ENCODE data around the gene C22orf15. TPM values are rescaled to one million over a fixed set of nuclear protein-coding genes. Genes with fewer than 3 reads are reported as not detected.

The C22orf15 gene
- total and polyA plus RNA-seq, 4 donors = 3.0 to 18.7 (median 10.4) TPM

DNA sequence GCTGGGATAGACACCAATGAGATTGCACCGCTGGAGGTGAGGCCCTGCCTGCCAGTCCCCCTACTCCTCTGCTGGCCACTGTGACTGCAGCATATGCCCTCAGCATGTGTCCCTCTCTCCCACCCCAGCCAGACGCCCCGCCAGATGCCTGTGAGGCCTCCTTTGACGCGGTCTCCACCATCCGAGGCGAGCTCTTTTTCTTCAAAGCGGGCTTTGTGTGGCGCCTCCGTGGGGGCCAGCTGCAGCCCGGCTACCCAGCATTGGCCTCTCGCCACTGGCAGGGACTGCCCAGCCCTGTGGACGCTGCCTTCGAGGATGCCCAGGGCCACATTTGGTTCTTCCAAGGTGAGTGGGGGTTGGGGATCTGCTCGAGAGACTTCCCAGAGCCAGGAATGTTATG, 18.3 kb downstream of the C22orf15 start:
- no peaks in the 10 kb centered on the region for H3K36me3 ChIP-seq (ENCODE audit: control insufficient read depth in 4 of 4, insufficient read depth in 4 of 4, low read length in 4 of 4)
- no peak overlapping the region for H3K27ac ChIP-seq (ENCODE audit: low read depth in 1 of 2, low read length in 1 of 2)
- peaks cover 0 to under 1% (median 0%) of the 10 kb centered on the region in 5 donors for H3K4me1 ChIP-seq (ENCODE audit: control insufficient read depth in 5 of 5, insufficient read depth in 5 of 5, low read length in 5 of 5)
- H3K9ac ChIP-seq (ENCODE audit: insufficient read depth in 1 of 2, low read length in 2 of 2) = no peak overlapping the region
- ATAC-seq (ENCODE audit: insufficient read depth, low FRiP score) (no peak), DNase-seq (no peak)
- WGBS, 2 donors = 89 to 94% methylated on average over 15 of the region's 15 CpGs
- TF ChIP-seq CTCF (IDR thresholded peaks at IDR 0.05; ENCODE audit: control extremely low read depth, extremely low read depth) = no peak
- H3K4me3 ChIP-seq = no peak overlapping the region
- H3K9me3 ChIP-seq (ENCODE audit: control insufficient read depth in 4 of 4, insufficient read depth in 3 of 4, low read length in 3 of 4) = no peaks in the 10 kb centered on the region
- H3K27me3 ChIP-seq (ENCODE audit: control insufficient read depth in 3 of 3, insufficient read depth in 3 of 3, low read length in 2 of 3) = no peaks in the 10 kb centered on the region

DNA sequence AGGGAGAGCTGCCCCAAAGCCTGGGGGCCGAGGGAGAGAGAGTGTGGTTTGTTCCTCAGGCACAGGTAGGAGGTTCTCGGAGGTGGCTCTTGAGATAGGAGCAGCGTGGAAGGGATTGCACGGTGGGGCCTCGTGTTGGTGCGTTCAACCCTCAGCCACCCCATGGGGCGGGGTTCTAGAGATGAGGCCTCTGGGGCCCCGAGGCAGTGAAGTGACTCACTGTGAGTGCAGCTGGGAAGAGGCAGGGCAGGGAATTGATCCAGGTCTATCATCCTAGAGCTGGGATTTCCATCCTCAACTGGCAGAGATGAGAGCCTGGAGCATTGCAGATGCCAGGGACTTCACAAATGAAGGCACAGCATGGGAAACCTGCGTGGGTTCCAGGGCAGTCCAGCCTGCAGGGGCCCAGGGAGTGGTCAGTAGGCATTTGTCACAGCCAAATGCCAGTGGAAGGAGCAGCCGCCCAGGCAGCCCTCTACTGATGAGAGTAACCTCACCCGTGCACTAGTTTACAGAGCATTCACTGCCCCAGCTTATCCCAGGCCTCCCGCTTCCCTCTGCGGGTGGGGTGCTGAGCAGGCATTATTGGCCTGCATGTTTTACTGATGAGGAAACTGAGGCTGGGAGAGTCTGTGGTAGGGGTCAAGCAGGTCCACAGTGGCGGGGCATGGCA, 18.9 kb downstream of the C22orf15 start:
- DNase-seq (no peak), ATAC-seq (ENCODE audit: insufficient read depth, low FRiP score) (no peak)
- no peaks in the 10 kb centered on the region for H3K36me3 ChIP-seq (ENCODE audit: control insufficient read depth in 4 of 4, insufficient read depth in 4 of 4, low read length in 4 of 4)
- TF ChIP-seq CTCF (IDR thresholded peaks at IDR 0.05; ENCODE audit: control extremely low read depth, extremely low read depth) = no peak
- 82 to 90% methylated on average over 14 of the region's 14 CpGs for WGBS, 2 donors
- H3K9me3 ChIP-seq (ENCODE audit: control insufficient read depth in 4 of 4, insufficient read depth in 3 of 4, low read length in 3 of 4) = no peaks in the 10 kb centered on the region
- no peak overlapping the region for H3K27ac ChIP-seq (ENCODE audit: low read depth in 1 of 2, low read length in 1 of 2)
- H3K27me3 ChIP-seq (ENCODE audit: control insufficient read depth in 3 of 3, insufficient read depth in 3 of 3, low read length in 2 of 3) = no peaks in the 10 kb centered on the region
- H3K9ac ChIP-seq (ENCODE audit: insufficient read depth in 1 of 2, low read length in 2 of 2) = no peak overlapping the region
- no peak overlapping the region for H3K4me3 ChIP-seq
- peaks cover 0 to 6% (median 5%) of the 10 kb centered on the region in 5 donors for H3K4me1 ChIP-seq (ENCODE audit: control insufficient read depth in 5 of 5, insufficient read depth in 5 of 5, low read length in 5 of 5)

DNA sequence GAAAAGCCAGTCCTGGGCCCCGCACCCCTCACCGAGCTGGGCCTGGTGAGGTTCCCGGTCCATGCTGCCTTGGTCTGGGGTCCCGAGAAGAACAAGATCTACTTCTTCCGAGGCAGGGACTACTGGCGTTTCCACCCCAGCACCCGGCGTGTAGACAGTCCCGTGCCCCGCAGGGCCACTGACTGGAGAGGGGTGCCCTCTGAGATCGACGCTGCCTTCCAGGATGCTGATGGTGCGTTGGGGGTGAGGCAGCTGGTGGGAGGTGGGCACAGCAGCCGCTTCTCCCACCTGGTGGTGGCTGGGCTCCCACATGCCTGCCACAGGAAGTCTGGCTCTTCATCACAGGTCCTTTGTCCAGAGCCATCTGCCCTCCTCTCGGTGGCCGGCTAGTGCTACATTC, 19.5 kb downstream of the C22orf15 start:
- no peaks in the 10 kb centered on the region for H3K27me3 ChIP-seq (ENCODE audit: control insufficient read depth in 3 of 3, insufficient read depth in 3 of 3, low read length in 2 of 3)
- H3K9me3 ChIP-seq (ENCODE audit: control insufficient read depth in 4 of 4, insufficient read depth in 3 of 4, low read length in 3 of 4) = no peaks in the 10 kb centered on the region
- H3K4me1 ChIP-seq (ENCODE audit: control insufficient read depth in 5 of 5, insufficient read depth in 5 of 5, low read length in 5 of 5) = peaks cover 0 to 7% (median 5%) of the 10 kb centered on the region in 5 donors
- no peak overlapping the region for H3K27ac ChIP-seq (ENCODE audit: low read depth in 1 of 2, low read length in 1 of 2)
- TF ChIP-seq CTCF (IDR thresholded peaks at IDR 0.05; ENCODE audit: control extremely low read depth, extremely low read depth) = no peak
- H3K9ac ChIP-seq (ENCODE audit: insufficient read depth in 1 of 2, low read length in 2 of 2) = no peak overlapping the region
- H3K36me3 ChIP-seq (ENCODE audit: control insufficient read depth in 4 of 4, insufficient read depth in 4 of 4, low read length in 4 of 4) = no peaks in the 10 kb centered on the region
- no peak overlapping the region for H3K4me3 ChIP-seq
- WGBS, 2 donors = 93 to 95% methylated on average over 15 to 16 of the region's 16 CpGs
- no peak for DNase-seq
- no peak for ATAC-seq (ENCODE audit: insufficient read depth, low FRiP score)

DNA sequence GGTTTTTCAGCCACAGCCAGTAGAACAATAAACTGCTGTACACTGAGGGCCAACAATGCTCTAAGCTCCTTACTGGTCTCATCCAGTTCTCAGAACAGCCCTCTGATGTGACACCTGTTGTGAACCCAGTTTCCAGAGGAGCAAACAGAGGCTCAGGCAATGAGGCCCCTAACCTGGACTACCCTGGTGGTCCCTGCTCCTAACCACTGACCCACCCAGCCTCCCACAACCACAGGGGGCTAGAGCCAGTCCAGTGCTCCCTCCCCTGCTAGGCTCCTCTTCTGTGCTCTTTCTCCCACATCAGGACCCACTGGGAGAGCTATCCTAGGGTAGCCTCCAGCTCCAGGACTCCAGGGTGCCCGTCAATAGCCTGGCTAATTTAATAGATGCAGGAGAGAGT, 19.9 kb downstream of the C22orf15 start:
- ATAC-seq (ENCODE audit: insufficient read depth, low FRiP score) (no peak), DNase-seq (no peak)
- H3K4me1 ChIP-seq (ENCODE audit: control insufficient read depth in 5 of 5, insufficient read depth in 5 of 5, low read length in 5 of 5) = peaks cover 0 to 7% (median 5%) of the 10 kb centered on the region in 5 donors
- H3K9me3 ChIP-seq (ENCODE audit: control insufficient read depth in 4 of 4, insufficient read depth in 3 of 4, low read length in 3 of 4) = no peaks in the 10 kb centered on the region
- 88 to 89% methylated on average over 1 of the region's 1 CpG for WGBS, 2 donors
- H3K27me3 ChIP-seq (ENCODE audit: control insufficient read depth in 3 of 3, insufficient read depth in 3 of 3, low read length in 2 of 3) = no peaks in the 10 kb centered on the region
- no peak overlapping the region for H3K27ac ChIP-seq (ENCODE audit: low read depth in 1 of 2, low read length in 1 of 2)
- H3K4me3 ChIP-seq = no peak overlapping the region
- no peak for TF ChIP-seq CTCF (IDR thresholded peaks at IDR 0.05; ENCODE audit: control extremely low read depth, extremely low read depth)
- H3K36me3 ChIP-seq (ENCODE audit: control insufficient read depth in 4 of 4, insufficient read depth in 4 of 4, low read length in 4 of 4) = no peaks in the 10 kb centered on the region
- no peak overlapping the region for H3K9ac ChIP-seq (ENCODE audit: insufficient read depth in 1 of 2, low read length in 2 of 2)

Measured in lung (tissue), 12 donors.